DMS53 (cell line): ENCODE data around the gene UBALD2.
A peak's percentile ranks its signal among the peaks of the same experiment; 100 is the strongest.
"Not testable (repeated sequence)": the region's sequence is repeated elsewhere in the genome, so short reads cannot be mapped to it uniquely, and the experiment has no call there.

Source experiments
- DNase-seq: peaks from one replicate; lab custom pipeline; 2025; lab: John Stamatoyannopoulos, UW

Gene UBALD2

DNA sequence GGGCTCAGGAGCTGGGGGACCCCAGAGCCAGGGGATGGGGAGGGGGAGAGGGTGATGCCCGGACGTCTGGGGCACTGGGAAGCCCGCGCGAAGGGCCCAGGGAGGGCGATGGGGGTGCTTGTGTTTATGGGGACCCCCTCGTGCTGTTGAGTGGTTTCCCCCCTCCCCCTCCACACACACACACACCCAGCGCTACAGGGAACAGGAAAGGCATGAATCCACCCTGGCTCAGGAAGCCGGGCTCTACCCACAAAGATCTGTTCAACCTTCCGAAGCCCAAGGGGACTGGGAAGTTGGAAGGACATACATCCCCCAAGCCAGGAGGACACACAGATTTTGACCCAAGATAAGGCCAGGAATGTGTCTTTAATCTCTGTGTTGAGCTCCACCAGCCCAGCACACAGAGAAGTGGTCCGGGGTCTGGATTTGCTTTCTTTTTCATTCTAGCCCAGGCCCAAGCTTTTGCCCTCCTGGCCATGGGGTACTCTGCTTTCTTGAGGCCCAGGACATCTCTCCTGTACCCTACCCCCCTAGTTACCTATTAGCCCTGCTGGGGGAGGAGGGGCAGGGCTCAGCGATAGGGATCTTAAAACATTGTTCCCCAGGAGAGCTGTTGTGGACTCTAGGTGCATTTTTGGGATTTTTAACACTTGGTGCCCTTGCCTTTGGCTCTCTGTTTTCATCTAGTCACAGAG is 1.2 kb downstream of the UBALD2 start:
- peak; percentile 58 for DNase-seq

- no peak for DNase-seq
These were observed 2.0 kb downstream of the UBALD2 start for GRCh38 chr17:76267051-76267576.

DNA sequence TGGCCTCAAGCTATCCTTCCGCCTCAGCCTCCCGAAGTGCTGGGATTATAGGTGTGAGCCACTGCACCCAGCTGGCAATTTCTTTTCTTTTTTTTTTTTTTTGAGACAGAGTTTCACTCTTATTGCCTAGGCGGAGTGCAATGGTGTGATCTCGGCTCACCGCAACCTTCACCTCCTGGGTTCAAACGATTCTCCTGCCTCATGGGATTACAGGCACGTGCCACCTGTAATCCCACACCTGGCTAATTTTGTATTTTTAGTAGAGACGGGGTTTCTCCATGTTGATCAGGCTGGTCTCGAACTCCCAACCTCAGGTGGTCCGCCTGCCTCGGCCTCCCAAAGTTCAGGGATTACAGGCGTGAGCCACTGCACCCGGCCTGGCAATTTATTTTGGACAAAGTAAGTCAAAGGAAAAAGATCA is 2.4 kb downstream of the UBALD2 start:
- DNase-seq, result not testable (repeated sequence)

DNA sequence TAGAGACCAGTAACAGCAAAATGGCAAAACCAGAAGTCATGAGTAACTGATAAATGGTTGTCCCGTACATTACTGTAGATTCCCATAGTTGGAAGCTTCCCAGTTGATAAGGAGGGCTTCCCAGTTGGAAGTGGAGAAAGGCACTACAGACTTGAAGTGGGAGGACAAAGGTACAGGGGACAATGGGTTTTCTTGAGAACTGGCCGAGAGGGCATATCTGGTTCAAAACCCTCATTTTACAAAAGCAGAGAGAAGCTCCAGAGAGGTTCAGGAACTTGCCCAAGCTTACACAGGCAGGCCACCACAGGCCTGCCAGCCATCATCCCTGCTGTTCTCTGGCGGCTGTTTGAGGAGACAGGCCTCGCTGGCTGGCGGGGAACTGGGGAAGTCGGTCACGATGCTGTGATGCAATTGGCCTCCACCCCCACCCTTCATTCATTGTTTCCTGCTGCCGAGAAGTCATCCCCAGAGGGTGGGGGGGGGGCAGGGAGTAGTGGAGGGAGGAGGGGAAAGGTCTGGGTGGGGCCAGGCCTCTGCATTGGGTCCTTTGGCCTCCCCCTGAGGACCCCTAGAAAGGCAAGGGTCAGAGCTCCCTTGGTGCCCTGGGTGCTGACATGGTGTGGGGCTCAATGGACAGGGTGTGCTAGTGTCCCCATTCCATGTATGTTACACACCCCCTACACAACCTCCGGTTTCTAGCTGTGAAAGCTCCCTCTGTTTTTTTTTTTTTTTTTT is 3.0 kb downstream of the UBALD2 start:
- DNase-seq, result peak; percentile 51

GRCh38 chr17:76268991-76269981 is 4.1 kb downstream of the UBALD2 start:
- no peak for DNase-seq

- no peak for DNase-seq
These were observed 5.0 kb downstream of the UBALD2 start for GRCh38 chr17:76270127-76270592.

GRCh38 chr17:76270770-76271668 is 5.9 kb downstream of the UBALD2 start:
- peak; percentile 45 for DNase-seq

DNA sequence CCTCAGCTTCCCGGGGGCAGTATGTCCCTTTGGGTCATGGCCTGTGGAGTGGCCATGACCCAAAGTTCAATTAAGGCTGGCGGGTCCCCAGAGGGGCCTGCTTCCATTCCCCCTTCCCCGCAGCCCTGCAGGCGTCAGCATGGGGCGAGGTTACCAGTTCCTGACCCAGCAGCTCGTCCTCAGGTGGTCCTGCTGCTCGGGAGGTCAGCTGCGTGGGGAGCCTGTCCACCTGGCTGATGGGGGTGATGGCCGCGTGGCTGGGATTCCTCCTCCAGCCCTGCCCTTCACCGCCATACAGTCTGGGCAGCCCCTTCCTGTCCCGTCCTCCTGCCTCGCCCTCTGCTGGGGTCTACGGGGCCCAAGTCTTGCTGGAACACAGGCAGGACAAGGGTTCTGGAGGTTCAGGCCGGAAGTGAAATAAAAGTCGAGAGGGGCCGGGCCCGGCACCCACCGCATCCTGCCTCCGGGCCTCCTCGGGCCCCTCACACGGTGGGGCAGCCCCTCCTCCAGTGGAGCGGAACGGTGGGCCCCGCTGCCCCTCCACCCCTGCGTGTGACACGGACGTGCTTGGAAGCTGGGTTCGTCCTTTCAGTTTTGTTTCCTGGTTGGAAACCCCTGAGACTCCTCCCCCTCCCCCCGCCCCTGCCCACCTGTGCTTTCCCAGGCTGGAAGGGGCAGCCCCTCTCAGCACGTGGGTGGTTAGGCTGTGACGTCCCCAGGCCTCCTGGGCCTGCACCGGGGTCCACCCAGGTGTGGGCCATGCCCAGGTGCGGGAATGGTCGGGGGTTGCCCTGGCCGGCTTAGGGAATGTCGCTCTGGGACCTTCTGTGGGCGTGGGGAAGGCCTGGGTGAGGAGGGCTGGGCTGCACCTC is 6.8 kb downstream of the UBALD2 start:
- DNase-seq, result peak; percentile 40

DNA sequence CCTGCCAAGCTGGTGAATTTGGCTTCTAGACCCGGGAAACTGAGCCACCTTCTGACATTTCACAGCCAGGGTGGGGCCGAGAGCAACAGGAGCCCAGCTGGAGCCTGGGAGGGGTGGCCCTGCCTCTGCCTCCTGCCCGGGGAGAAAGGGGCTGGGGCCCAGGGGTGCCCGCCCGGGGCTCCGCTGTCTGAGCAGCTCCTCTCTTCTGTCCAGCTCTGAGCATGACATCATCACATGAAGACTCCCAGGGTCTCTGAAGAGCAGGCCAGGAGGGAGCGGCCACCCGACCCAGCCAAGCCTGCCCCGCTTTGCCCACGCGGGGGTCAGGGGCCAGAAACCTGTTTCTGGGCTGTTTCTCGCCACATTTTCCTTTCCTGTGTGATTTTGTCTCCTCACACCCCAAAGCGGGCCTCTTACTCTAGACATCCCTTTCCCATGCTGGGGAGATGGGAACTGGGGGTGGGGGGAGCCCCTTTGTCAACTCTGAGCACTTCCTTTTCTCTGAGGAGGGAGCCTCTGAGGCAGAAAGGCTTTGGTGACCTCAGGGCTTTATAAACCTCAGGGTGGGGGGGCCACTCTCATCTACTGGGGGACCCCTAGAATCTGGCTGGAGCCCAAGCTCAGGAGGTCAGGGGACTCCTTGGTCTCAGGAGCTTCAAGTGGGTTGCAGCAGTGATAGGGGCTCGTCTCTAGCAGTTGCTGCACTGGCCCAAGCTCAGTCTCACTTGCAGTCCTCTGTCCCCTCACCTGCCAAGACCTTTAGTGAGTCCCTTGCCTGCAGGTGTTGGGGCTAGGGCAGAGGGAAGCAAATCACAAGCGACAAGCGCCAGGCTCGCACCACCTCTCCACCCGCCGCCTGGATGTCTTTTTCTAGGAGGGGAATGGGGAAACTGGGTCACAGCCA is 7.6 kb downstream of the UBALD2 start:
- peak; percentile 46 for DNase-seq

- DNase-seq, result peak; percentile 34
These were observed 8.4 kb downstream of the UBALD2 start for GRCh38 chr17:76273445-76274111.

- DNase-seq, result peak; percentile 53
These were observed 9.2 kb downstream of the UBALD2 start for GRCh38 chr17:76274112-76274956.

DNA sequence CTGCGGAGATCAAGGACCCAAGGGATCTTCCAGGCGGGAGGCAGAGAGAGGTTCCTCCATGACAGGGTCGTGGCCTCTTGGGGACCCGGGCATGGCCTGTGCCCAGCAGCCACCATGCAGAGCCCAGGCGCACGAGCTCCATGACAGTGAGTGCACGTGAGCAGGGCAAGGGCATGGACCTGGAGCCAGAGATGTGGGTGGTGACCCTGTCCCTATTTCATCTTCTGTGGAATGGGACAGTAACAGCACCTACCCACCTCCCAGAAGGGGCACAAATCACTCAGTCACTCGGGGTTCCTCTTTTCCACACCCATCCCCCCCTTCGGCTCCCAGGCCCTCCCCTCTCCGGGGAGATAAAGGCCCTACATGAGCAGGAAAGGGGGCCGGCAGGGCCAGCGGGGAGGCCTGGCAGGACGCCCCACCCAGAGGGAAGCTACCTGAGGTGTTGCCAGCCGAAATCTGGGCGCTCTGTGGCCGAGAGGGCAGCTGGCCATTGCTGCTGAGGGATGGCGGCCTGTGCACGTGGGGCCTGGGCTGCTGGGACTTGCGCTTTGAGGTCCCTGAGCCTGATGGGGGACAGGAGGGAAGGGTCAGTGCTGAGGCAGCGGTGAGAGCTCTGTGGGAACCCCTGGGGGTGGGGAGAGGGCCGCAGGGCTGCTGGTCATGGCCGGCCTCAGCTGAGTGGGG is 10.4 kb downstream of the UBALD2 start:
- DNase-seq, result no peak

- DNase-seq, result no peak
These were observed 10.9 kb downstream of the UBALD2 start for GRCh38 chr17:76276069-76276431.

GRCh38 chr17:76276461-76277299 is 11.5 kb downstream of the UBALD2 start:
- DNase-seq, result no peak

- no peak for DNase-seq
These were observed 12.4 kb downstream of the UBALD2 start for GRCh38 chr17:76277300-76278267.
